ENCODE results near the gene AXIN1. TPM values are rescaled to one million over a fixed set of nuclear protein-coding genes. Genes with fewer than 3 reads are reported as not detected.
"Not testable (repeated sequence)": the region's sequence is repeated elsewhere in the genome, so short reads cannot be mapped to it uniquely, and the experiment has no call there.

AXIN1 gene
- total RNA-seq, 2 donors from 2014 or later = 31.2 to 35.2 TPM

- Histone ChIP-seq H3K27ac (no peak overlapping the region), H3K4me3 (no peak overlapping the region), H3K27me3 (replicated peaks; ENCODE audit: insufficient read depth) (no peaks in the 10 kb centered on the region), H3K4me1 (replicated peaks) (peaks cover 5% of the 10 kb centered on the region), H3K36me3 (no peaks in the 10 kb centered on the region), H3K9me3 (no peaks in the 10 kb centered on the region)
- WGBS = 89% methylated on average over 15 of the region's 15 CpGs
- intact Hi-C loops (cut with DNase I) = no loop called here
- DNase-seq (ENCODE audit: low spot score) = no peak
- no peak for TF ChIP-seq POLR2A (IDR thresholded peaks at IDR 0.05)
- no peak for TF ChIP-seq POLR2AphosphoS5 (IDR thresholded peaks at IDR 0.05)
- TF ChIP-seq CTCF (IDR thresholded peaks at IDR 0.05) = no peak
Measured at GRCh38 chr16:346587-346986, 5.9 kb downstream of the AXIN1 start.

GRCh38 chr16:345772-346171 lies 6.8 kb downstream of the AXIN1 start:
- no peaks in the 10 kb centered on the region for H3K27me3 ChIP-seq (replicated peaks; ENCODE audit: insufficient read depth)
- H3K4me1 ChIP-seq (replicated peaks) = no peaks in the 10 kb centered on the region
- no peak for DNase-seq (ENCODE audit: low spot score)
- no peak for TF ChIP-seq POLR2AphosphoS5 (IDR thresholded peaks at IDR 0.05)
- no peak for TF ChIP-seq POLR2A (IDR thresholded peaks at IDR 0.05)
- TF ChIP-seq CTCF (IDR thresholded peaks at IDR 0.05) = no peak
- no peak overlapping the region for H3K4me3 ChIP-seq
- H3K36me3 ChIP-seq = no peaks in the 10 kb centered on the region
- intact Hi-C loops (cut with DNase I) = no loop called here
- no peak overlapping the region for H3K27ac ChIP-seq
- 90% methylated on average over 11 of the region's 11 CpGs for WGBS
- no peaks in the 10 kb centered on the region for H3K9me3 ChIP-seq

GRCh38 chr16:342455-343213 lies 9.9 kb downstream of the AXIN1 start:
- WGBS = 94% methylated on average over 18 of the region's 18 CpGs
- DNase-seq (ENCODE audit: low spot score) = no peak
- H3K4me3 ChIP-seq = no peak overlapping the region
- TF ChIP-seq CTCF (IDR thresholded peaks at IDR 0.05) = no peak
- no peaks in the 10 kb centered on the region for H3K36me3 ChIP-seq
- H3K4me1 ChIP-seq (replicated peaks) = no peaks in the 10 kb centered on the region
- no peak overlapping the region for H3K27ac ChIP-seq
- intact Hi-C loops (cut with DNase I) = no loop called here
- H3K9me3 ChIP-seq = no peaks in the 10 kb centered on the region
- H3K27me3 ChIP-seq (replicated peaks; ENCODE audit: insufficient read depth) = no peaks in the 10 kb centered on the region

GRCh38 chr16:341974-342336 lies 10.6 kb downstream of the AXIN1 start:
- H3K4me3 ChIP-seq; DNase-seq (ENCODE audit: low spot score); H3K9me3 ChIP-seq; H3K27ac ChIP-seq; H3K4me1 ChIP-seq (replicated peaks); H3K36me3 ChIP-seq; H3K27me3 ChIP-seq (replicated peaks; ENCODE audit: insufficient read depth); intact Hi-C loops (cut with DNase I): not testable (repeated sequence)
- WGBS = 93% methylated on average over 13 of the region's 13 CpGs

- 94% methylated on average over 38 of the region's 47 CpGs for WGBS
- H3K9me3 ChIP-seq; H3K4me1 ChIP-seq (replicated peaks); H3K27ac ChIP-seq; H3K36me3 ChIP-seq; intact Hi-C loops (cut with DNase I); H3K27me3 ChIP-seq (replicated peaks; ENCODE audit: insufficient read depth); H3K4me3 ChIP-seq; DNase-seq (ENCODE audit: low spot score): not testable (repeated sequence)
Measured at GRCh38 chr16:341095-341973, 11.2 kb downstream of the AXIN1 start.

Measured in prostate gland (tissue), 2 donors.